ENCODE data around the gene DCAF8L1.

Gene DCAF8L1

GRCh38 chrX:27987862-27988646 is 6.8 kb upstream of the DCAF8L1 start:
- TF ChIP-seq REST (IDR thresholded peaks at IDR 0.05; ENCODE audit: insufficient read depth in 1 of 2, low read depth in 2 of 2, low read length in 2 of 2), result no peak
- no peak for TF ChIP-seq SIN3A (IDR thresholded peaks at IDR 0.05; ENCODE audit: borderline replicate concordance, insufficient read depth, low read length)
- no peak for TF ChIP-seq POLR2AphosphoS5 (IDR thresholded peaks at IDR 0.05; ENCODE audit: low read depth, low read length)
- TF ChIP-seq TAF1 (IDR thresholded peaks at IDR 0.05; ENCODE audit: borderline replicate concordance, insufficient read depth, low read length), result no peak
- no peak for TF ChIP-seq FOXP2 (optimal IDR thresholded peaks at IDR 0.05; ENCODE audit: borderline replicate concordance, extremely low read depth, extremely low read length, insufficient read depth)

DNA sequence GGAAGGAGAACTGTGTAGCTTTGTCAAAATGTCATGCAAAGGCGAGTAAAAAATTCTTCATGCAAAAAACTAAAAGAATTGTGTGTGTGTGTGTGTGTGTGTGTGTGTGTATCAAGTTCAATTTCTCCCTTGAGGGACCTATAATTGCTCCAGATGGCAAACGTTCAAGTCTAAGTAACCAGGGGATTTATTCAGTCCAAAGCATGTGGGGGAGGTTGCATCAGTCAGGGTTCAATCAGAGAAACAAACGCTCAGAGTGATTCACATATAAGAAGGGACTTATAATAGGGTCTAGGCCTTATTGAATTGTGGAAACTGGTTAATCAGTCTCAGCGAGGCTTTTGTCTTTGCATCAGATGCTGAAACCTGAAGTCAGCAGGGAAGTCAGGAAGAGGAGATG is 5.0 kb downstream of the DCAF8L1 start:
- TF ChIP-seq FOXP2 (optimal IDR thresholded peaks at IDR 0.05; ENCODE audit: borderline replicate concordance, extremely low read depth, extremely low read length, insufficient read depth), result no peak
- TF ChIP-seq TAF1 (IDR thresholded peaks at IDR 0.05; ENCODE audit: borderline replicate concordance, insufficient read depth, low read length), result no peak
- no peak for TF ChIP-seq POLR2AphosphoS5 (IDR thresholded peaks at IDR 0.05; ENCODE audit: low read depth, low read length)
- no peak for TF ChIP-seq SIN3A (IDR thresholded peaks at IDR 0.05; ENCODE audit: borderline replicate concordance, insufficient read depth, low read length)
- no peak for TF ChIP-seq REST (IDR thresholded peaks at IDR 0.05; ENCODE audit: insufficient read depth in 1 of 2, low read depth in 2 of 2, low read length in 2 of 2)

DNA sequence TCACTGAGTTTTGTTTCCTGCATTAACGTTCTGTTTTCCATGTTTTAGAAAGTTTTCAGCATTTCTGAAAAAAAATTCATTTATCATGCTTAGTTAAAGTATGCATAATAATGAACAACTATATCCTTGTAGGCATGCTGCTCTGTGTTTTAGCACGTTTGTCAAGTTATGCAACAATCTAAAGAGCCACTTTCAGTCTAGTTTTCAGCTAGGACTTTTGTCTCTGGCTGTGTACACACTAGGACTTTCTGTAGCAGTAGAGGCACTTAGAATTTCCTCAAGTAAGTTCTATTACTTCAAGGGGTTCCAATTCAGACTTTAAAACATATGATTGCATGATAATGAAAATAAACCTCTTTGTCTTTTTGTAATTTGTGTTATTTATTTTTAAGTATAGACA is 12.4 kb downstream of the DCAF8L1 start:
- no peak for TF ChIP-seq TAF1 (IDR thresholded peaks at IDR 0.05; ENCODE audit: borderline replicate concordance, insufficient read depth, low read length)
- TF ChIP-seq FOXP2 (optimal IDR thresholded peaks at IDR 0.05; ENCODE audit: borderline replicate concordance, extremely low read depth, extremely low read length, insufficient read depth), result no peak
- no peak for TF ChIP-seq REST (IDR thresholded peaks at IDR 0.05; ENCODE audit: insufficient read depth in 1 of 2, low read depth in 2 of 2, low read length in 2 of 2)
- TF ChIP-seq POLR2AphosphoS5 (IDR thresholded peaks at IDR 0.05; ENCODE audit: low read depth, low read length), result no peak

GRCh38 chrX:27968352-27968751 is 12.9 kb downstream of the DCAF8L1 start:
- no peak for TF ChIP-seq TAF1 (IDR thresholded peaks at IDR 0.05; ENCODE audit: borderline replicate concordance, insufficient read depth, low read length)
- no peak for TF ChIP-seq FOXP2 (optimal IDR thresholded peaks at IDR 0.05; ENCODE audit: borderline replicate concordance, extremely low read depth, extremely low read length, insufficient read depth)
- no peak for TF ChIP-seq REST (IDR thresholded peaks at IDR 0.05; ENCODE audit: insufficient read depth in 1 of 2, low read depth in 2 of 2, low read length in 2 of 2)
- no peak for TF ChIP-seq SIN3A (IDR thresholded peaks at IDR 0.05; ENCODE audit: borderline replicate concordance, insufficient read depth, low read length)
- no peak for TF ChIP-seq POLR2AphosphoS5 (IDR thresholded peaks at IDR 0.05; ENCODE audit: low read depth, low read length)
